ENCODE measurements around the gene MYL9.

DNA sequence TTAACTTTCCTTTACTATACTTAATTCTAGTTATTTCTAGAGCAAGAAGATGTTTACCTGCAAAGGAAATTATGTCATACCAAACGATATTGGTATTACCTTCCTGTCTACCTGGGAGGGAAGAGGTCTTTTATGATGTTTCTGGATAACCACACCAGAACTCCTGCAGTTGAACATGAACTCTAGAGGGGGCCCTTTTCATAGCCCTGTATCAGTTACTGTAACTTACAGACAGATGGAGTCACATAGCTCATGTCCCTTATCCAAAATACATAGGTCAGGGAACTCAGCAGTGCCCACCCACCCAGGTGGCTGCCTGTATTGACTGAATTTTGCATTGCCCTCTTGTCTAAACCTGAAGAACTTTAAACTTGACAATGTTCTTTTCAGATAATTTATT, 35.1 kb upstream of the MYL9 start:
- TF ChIP-seq EZH2 (IDR thresholded peaks at IDR 0.05; ENCODE audit: borderline replicate concordance, insufficient read depth, low read length, poor library complexity, severe bottlenecking) (no peak), POLR2AphosphoS5 (IDR thresholded peaks at IDR 0.05) (no peak), TAF1 (IDR thresholded peaks at IDR 0.05; ENCODE audit: low read depth) (no peak)
- TF ChIP-seq, protein P1, sequence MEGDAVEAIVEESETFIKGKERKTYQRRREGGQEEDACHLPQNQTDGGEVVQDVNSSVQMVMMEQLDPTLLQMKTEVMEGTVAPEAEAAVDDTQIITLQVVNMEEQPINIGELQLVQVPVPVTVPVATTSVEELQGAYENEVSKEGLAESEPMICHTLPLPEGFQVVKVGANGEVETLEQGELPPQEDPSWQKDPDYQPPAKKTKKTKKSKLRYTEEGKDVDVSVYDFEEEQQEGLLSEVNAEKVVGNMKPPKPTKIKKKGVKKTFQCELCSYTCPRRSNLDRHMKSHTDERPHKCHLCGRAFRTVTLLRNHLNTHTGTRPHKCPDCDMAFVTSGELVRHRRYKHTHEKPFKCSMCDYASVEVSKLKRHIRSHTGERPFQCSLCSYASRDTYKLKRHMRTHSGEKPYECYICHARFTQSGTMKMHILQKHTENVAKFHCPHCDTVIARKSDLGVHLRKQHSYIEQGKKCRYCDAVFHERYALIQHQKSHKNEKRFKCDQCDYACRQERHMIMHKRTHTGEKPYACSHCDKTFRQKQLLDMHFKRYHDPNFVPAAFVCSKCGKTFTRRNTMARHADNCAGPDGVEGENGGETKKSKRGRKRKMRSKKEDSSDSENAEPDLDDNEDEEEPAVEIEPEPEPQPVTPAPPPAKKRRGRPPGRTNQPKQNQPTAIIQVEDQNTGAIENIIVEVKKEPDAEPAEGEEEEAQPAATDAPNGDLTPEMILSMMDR (IDR thresholded peaks at IDR 0.05; ENCODE audit: poor library complexity, severe bottlenecking) = no peak
